HK-2 (cell line): Measurements from ENCODE around the gene TMEM108.

Experiments used
- DNase-seq: peaks from one replicate; pipeline ENCODE4 v3.0.0-alpha.2; 2018; ENCODE audit not compliant: unreplicated experiment

The TMEM108 gene

GRCh38 chr3:133117342-133117741, 79.2 kb downstream of the TMEM108 start:
- no peak for DNase-seq

- DNase-seq: no peak
Observed at GRCh38 chr3:133119176-133119575, 81.0 kb downstream of the TMEM108 start.

- DNase-seq: no peak
Observed at GRCh38 chr3:133121450-133121849, 83.3 kb downstream of the TMEM108 start.

- no peak for DNase-seq
Observed at GRCh38 chr3:133123636-133124035, 85.4 kb downstream of the TMEM108 start.

GRCh38 chr3:133124511-133124910, 86.3 kb downstream of the TMEM108 start:
- DNase-seq: no peak

GRCh38 chr3:133125171-133125570, 87.0 kb downstream of the TMEM108 start:
- no peak for DNase-seq

GRCh38 chr3:133125802-133126201, 87.6 kb downstream of the TMEM108 start:
- DNase-seq: no peak

GRCh38 chr3:133127381-133127780, 89.2 kb downstream of the TMEM108 start:
- no peak for DNase-seq

GRCh38 chr3:133130168-133130567, 92.0 kb downstream of the TMEM108 start:
- no peak for DNase-seq

GRCh38 chr3:133135306-133135705, 97.1 kb downstream of the TMEM108 start:
- no peak for DNase-seq

- DNase-seq: no peak
Observed at GRCh38 chr3:133136114-133137041, 98.2 kb downstream of the TMEM108 start.

GRCh38 chr3:133137042-133137996, 99.1 kb downstream of the TMEM108 start:
- DNase-seq: no peak

GRCh38 chr3:133138017-133138416, 99.8 kb downstream of the TMEM108 start:
- DNase-seq: no peak

GRCh38 chr3:133152056-133152455, 113.9 kb downstream of the TMEM108 start:
- DNase-seq: no peak

- no peak for DNase-seq
Observed at GRCh38 chr3:133152681-133153220, 114.6 kb downstream of the TMEM108 start.

- DNase-seq: no peak
Observed at GRCh38 chr3:133153382-133153781, 115.2 kb downstream of the TMEM108 start.

GRCh38 chr3:133157716-133158115, 119.5 kb downstream of the TMEM108 start:
- DNase-seq: no peak

- no peak for DNase-seq
Observed at GRCh38 chr3:133158686-133159085, 120.5 kb downstream of the TMEM108 start.

GRCh38 chr3:133159498-133160475, 121.6 kb downstream of the TMEM108 start:
- DNase-seq: no peak

- DNase-seq: no peak
Observed at GRCh38 chr3:133161656-133162055, 123.5 kb downstream of the TMEM108 start.

- DNase-seq: no peak
Observed at GRCh38 chr3:133162265-133162664, 124.1 kb downstream of the TMEM108 start.
